Measurements from ENCODE around the gene CDH10.

Gene CDH10

DNA sequence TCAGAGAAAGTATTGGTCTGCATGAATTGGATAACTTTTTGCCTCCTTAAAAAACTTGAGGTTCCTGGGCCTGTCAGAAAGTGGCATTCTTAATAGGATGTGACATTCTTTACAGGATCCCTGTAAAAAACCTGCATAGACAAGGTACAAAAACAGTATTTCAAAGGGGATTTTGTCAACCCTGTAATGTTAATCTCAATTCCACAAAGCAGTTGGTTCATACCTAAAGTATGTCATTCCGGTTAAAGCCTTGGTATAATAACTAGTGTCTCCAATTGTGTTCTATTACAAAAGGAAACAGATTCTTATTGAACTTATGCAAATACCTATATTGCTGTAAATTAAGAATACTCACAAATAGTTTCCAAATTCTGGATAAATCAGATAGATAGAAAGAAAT lies 169.7 kb downstream of the CDH10 start:
- DNase-seq = no peak

GRCh38 chr5:24474685-24475084 lies 170.1 kb downstream of the CDH10 start:
- DNase-seq = no peak

DNA sequence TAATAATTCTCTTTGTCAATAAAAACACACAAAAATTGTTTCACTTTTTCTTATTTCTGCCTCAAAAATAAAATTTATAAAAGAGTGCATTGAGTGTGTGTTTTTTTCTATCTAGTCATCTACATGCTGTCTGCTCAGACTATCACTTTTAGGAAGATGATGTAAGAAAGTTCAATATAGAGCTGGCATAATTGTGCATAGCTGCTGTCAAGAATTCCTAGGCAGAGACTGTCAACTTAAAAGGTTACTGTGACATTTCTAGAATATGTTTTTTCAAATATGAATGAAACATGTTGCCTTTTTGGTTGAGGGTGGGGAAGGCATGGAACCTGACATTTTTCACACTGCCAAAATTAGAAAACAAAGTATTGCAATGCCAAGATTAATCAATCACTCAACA lies 172.3 kb downstream of the CDH10 start:
- DNase-seq = no peak

GRCh38 chr5:24444414-24444813 lies 200.4 kb downstream of the CDH10 start:
- DNase-seq = no peak

DNA sequence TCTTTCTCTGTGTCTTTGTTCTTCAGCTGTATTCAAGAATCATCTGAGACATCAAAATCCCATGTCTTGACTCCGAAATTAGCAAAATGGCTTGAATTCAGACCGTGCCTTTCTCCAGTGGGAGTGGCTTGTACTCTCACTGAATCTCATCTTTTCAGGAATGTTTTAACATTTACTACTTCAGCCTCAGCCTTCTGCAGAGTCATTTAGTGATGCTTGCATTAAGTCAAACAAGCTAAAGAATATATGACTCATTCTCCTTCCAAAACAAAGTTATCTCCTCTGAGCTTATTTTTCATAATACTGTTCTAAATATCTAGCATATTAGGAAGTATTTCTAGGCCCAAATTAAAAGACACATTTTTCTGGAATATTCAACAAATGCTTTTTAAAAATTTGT lies 205.3 kb downstream of the CDH10 start:
- no peak for DNase-seq

Measured in activated CD4-positive, alpha-beta T cell treated with anti-CD3 and anti-CD28 coated beads for 1 hour (primary cell).